ENCODE measurements around the gene AGBL1. TPM values are rescaled to one million over a fixed set of nuclear protein-coding genes. Genes with fewer than 3 reads are reported as not detected.

AGBL1 gene
- polyA plus RNA-seq, 2 of the 4 experiments (the other 2 are of a cell fraction): not detected

GRCh38 chr15:86433983-86434382, 354.3 kb downstream of the AGBL1 start:
- ChIA-PET POLR2A (no interaction called here), CTCF (interaction anchor here (0.6 kb wide), 1 partner anchor 703 kb away, joined by 3 read pairs; no protein-coding TSS in a partner anchor)
- no peak overlapping the region for H3K4me2 ChIP-seq
- no peak for ATAC-seq
- H3K4me1 ChIP-seq: no peaks in the 10 kb centered on the region
- no peak for FAIRE-seq
- no peak overlapping the region for H3K27ac ChIP-seq
- H3K4me3 ChIP-seq: no peak overlapping the region
- 10% methylated on average over 4 of the region's 4 CpGs for whole genome bisulfite sequencing (ENCODE audit: missing lambda C conversion rate)
- no peaks in the 10 kb centered on the region for H3K9me3 ChIP-seq
- no peak for DNase-seq (ENCODE audit: low read depth in 1 of 2, low spot score in 1 of 2)
- TF ChIP-seq CBX8 (IDR thresholded peaks at IDR 0.05): no peak

- CTCF ChIA-PET: no interaction called here
- POLR2A ChIA-PET: no interaction called here
- Histone ChIP-seq H3K4me1 (no peaks in the 10 kb centered on the region), H3K9me3 (no peaks in the 10 kb centered on the region), H3K4me2 (no peak overlapping the region), H3K27ac (no peak overlapping the region), H3K4me3 (no peak overlapping the region)
- DNase-seq (ENCODE audit: low read depth in 1 of 2, low spot score in 1 of 2) (no peak), FAIRE-seq (no peak), ATAC-seq (no peak)
- TF ChIP-seq MAZ (IDR thresholded peaks at IDR 0.05; ENCODE audit: borderline replicate concordance, low read depth, low read length) (no peak), HMGXB4 (CRISPR knock-in tag; IDR thresholded peaks at IDR 0.05; ENCODE audit: borderline replicate concordance) (no peak), RCOR1 (IDR thresholded peaks at IDR 0.05; ENCODE audit: low read depth, low read length) (no peak)
- WGBS (ENCODE audit: missing lambda C conversion rate): 6% methylated on average over 4 of the region's 4 CpGs
Observed at GRCh38 chr15:86439614-86440013, 359.9 kb downstream of the AGBL1 start.

DNA sequence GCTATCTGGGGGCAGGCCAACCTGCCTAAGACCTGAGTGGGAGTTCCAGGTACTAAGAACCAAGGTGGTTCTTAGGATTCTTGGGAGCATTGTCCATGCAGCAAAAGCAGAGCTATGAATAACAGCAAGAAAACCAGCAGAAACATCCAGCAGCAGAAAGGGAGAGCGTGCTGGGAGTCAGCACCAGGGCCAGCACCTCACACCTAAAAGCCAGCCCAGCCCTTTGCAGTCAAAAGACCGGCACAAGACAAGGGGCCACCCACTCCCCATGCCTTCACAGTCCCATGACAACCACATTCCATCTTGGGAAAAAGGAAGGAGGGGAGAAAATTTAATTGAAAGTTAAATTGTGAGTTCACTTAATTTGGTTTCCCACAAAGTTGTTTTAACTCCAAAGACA, 364.9 kb downstream of the AGBL1 start:
- CTCF ChIA-PET: no interaction called here
- no peaks in the 10 kb centered on the region for H3K4me1 ChIP-seq
- no peak overlapping the region for H3K27ac ChIP-seq
- H3K4me2 ChIP-seq: no peak overlapping the region
- ATAC-seq: no peak
- TF ChIP-seq, protein P1, sequence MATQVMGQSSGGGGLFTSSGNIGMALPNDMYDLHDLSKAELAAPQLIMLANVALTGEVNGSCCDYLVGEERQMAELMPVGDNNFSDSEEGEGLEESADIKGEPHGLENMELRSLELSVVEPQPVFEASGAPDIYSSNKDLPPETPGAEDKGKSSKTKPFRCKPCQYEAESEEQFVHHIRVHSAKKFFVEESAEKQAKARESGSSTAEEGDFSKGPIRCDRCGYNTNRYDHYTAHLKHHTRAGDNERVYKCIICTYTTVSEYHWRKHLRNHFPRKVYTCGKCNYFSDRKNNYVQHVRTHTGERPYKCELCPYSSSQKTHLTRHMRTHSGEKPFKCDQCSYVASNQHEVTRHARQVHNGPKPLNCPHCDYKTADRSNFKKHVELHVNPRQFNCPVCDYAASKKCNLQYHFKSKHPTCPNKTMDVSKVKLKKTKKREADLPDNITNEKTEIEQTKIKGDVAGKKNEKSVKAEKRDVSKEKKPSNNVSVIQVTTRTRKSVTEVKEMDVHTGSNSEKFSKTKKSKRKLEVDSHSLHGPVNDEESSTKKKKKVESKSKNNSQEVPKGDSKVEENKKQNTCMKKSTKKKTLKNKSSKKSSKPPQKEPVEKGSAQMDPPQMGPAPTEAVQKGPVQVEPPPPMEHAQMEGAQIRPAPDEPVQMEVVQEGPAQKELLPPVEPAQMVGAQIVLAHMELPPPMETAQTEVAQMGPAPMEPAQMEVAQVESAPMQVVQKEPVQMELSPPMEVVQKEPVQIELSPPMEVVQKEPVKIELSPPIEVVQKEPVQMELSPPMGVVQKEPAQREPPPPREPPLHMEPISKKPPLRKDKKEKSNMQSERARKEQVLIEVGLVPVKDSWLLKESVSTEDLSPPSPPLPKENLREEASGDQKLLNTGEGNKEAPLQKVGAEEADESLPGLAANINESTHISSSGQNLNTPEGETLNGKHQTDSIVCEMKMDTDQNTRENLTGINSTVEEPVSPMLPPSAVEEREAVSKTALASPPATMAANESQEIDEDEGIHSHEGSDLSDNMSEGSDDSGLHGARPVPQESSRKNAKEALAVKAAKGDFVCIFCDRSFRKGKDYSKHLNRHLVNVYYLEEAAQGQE (IDR thresholded peaks at IDR 0.05): peak; percentile 70
- TF ChIP-seq POLR2AphosphoS2 (conservative IDR thresholded peaks at IDR 0.05; ENCODE audit: low read length) (no peak), HOXB13 (CRISPR knock-in tag; IDR thresholded peaks at IDR 0.05; ENCODE audit: low read depth) (no peak), EHMT2 (IDR thresholded peaks at IDR 0.05; ENCODE audit: low read depth) (no peak), ZSCAN20 (CRISPR knock-in tag; IDR thresholded peaks at IDR 0.05) (no peak), MAZ (IDR thresholded peaks at IDR 0.05; ENCODE audit: borderline replicate concordance, low read depth, low read length) (no peak)
- no peak for DNase-seq (ENCODE audit: low read depth in 1 of 2, low spot score in 1 of 2)
- POLR2A ChIA-PET: no interaction called here
- H3K9me3 ChIP-seq: no peaks in the 10 kb centered on the region
- no peak for FAIRE-seq
- WGBS (ENCODE audit: missing lambda C conversion rate): 3% methylated on average over 2 of the region's 2 CpGs
- H3K4me3 ChIP-seq: no peak overlapping the region

- FAIRE-seq (no peak), DNase-seq (ENCODE audit: low read depth in 1 of 2, low spot score in 1 of 2) (no peak), ATAC-seq (no peak)
- Histone ChIP-seq H3K4me1 (no peaks in the 10 kb centered on the region), H3K4me2 (no peak overlapping the region), H3K4me3 (no peak overlapping the region), H3K27ac (no peak overlapping the region), H3K9me3 (no peaks in the 10 kb centered on the region)
- WGBS (ENCODE audit: missing lambda C conversion rate): 3% methylated on average over 6 of the region's 6 CpGs
- CTCF ChIA-PET: interaction anchor here (0.8 kb wide), 1 partner anchor 9 kb away, joined by 3 read pairs; no protein-coding TSS in a partner anchor
- POLR2A ChIA-PET: no interaction called here
- TF ChIP-seq BCL3 (IDR thresholded peaks at IDR 0.05): no peak
- no peak for TF ChIP-seq CEBPB (IDR thresholded peaks at IDR 0.05)
- no peak for TF ChIP-seq ZFP36 (IDR thresholded peaks at IDR 0.05; ENCODE audit: borderline replicate concordance, partially characterized antibody)
- TF ChIP-seq FOSL2 (IDR thresholded peaks at IDR 0.05): no peak
- no peak for TF ChIP-seq FOSL2 (CRISPR knock-in tag; IDR thresholded peaks at IDR 0.05)
- TF ChIP-seq HOXB5 (CRISPR knock-in tag; IDR thresholded peaks at IDR 0.05): no peak
- TF ChIP-seq EHF (CRISPR knock-in tag; IDR thresholded peaks at IDR 0.05): no peak
- no peak for TF ChIP-seq JUN (IDR thresholded peaks at IDR 0.05)
- TF ChIP-seq ZC3H11A (IDR thresholded peaks at IDR 0.05): no peak
- no peak for TF ChIP-seq ESRRA (IDR thresholded peaks at IDR 0.05; ENCODE audit: borderline replicate concordance, low read length)
- TF ChIP-seq PHF8 (IDR thresholded peaks at IDR 0.05; ENCODE audit: borderline replicate concordance, low read depth): no peak
- TF ChIP-seq HMGXB4 (CRISPR knock-in tag; IDR thresholded peaks at IDR 0.05; ENCODE audit: borderline replicate concordance): no peak
- no peak for TF ChIP-seq SREBF2 (IDR thresholded peaks at IDR 0.05)
- TF ChIP-seq CHD2 (IDR thresholded peaks at IDR 0.05; ENCODE audit: low read length, partially characterized antibody): no peak
Observed at GRCh38 chr15:86445579-86446252, 366.0 kb downstream of the AGBL1 start.

All from A549 (cell line).